Tibial nerve (tissue), 4 donors: ENCODE measurements around the gene NUF2.
A peak's percentile ranks its signal among the peaks of the same experiment; 100 is the strongest.

ENCODE experiments used
- CTCF ChIP-seq, 5 experiments: fragments of 200-600 bp in 3 of 5; fragments of 450-650 bp in 2 of 5; sonication (generic) in 3 of 5; IDR thresholded peaks; one replicate each; pipeline ENCODE4 v1.5.1; 2016 to 2019; ENCODE audit warnings: antibody characterized with exemption in 5 of 5, mild to moderate bottlenecking in 3 of 5, moderate library complexity in 2 of 5
- EP300 ChIP-seq, 2 donors: sonication (generic); formaldehyde crosslinking; IDR thresholded peaks; one replicate each; pipeline ENCODE4 v1.6.1; 2017; ENCODE audit warnings: antibody characterized with exemption in 2 of 2, mild to moderate bottlenecking in 1 of 2
- POLR2A ChIP-seq, 2 donors: fragments of 450-650 bp; IDR thresholded peaks; one replicate each; pipeline ENCODE4 v1.6.1; 2017; ENCODE audit warnings: antibody characterized with exemption in 2 of 2, mild to moderate bottlenecking in 2 of 2, moderate library complexity in 2 of 2

- TF ChIP-seq POLR2A (IDR thresholded peaks at IDR 0.05) (no peak), CTCF (IDR thresholded peaks at IDR 0.05) (peak in 2 of 5 experiments; percentile 16 to 22), EP300 (IDR thresholded peaks at IDR 0.05) (no peak)
Measured at GRCh38 chr1:163361123-163361934, 39.6 kb downstream of the NUF2 start.
